GM18873 (cell line): Measurements from ENCODE around the gene CTAG2.
"Not testable (repeated sequence)": the region's sequence is repeated elsewhere in the genome, so short reads cannot be mapped to it uniquely, and the experiment has no call there.

Experiments
- ATAC-seq: cut with Tn5 transposase; IDR thresholded peaks from one replicate; pipeline ENCODE4 v1.9.1; 2021; ENCODE audit warnings: mild to moderate bottlenecking, moderate library complexity, moderate number of reproducible peaks; ENCODE audit not compliant: unreplicated experiment, low FRiP score

The CTAG2 gene

DNA sequence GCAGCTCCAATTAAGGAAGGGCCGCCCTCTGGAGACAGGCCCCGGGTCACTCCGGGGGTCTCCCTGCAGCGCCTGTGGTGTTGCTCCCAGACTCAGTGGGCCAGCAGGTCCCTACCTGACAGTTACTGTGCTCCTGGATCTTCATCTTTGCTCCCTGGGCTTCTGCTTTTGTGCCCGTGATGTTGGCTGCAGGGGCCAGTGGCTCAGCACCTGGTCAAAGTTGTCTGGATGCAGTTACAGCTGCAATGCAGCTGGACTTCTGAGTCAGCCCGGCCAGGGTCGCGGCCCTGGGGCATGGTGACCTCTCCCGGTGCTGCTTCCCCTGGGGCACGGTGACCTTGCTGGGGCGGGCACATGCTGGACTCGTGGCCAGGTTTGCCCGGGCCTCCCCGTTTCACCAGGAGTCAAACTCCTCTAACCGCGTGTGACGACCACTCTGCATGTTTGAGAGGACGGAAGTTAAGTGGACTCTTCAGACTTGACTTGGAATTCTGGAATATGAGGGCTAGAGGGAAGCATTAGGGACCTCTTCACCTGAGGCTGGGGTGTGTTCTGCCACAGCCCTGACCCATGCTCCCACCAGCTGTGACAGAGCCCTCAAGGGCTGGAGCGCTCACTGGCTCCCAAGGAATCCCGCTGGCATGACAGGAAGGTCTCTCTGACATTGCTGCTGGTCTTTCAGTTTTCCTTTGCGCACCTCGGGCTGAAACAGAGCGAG lies 3.7 kb downstream of the CTAG2 start:
- no peak for ATAC-seq

DNA sequence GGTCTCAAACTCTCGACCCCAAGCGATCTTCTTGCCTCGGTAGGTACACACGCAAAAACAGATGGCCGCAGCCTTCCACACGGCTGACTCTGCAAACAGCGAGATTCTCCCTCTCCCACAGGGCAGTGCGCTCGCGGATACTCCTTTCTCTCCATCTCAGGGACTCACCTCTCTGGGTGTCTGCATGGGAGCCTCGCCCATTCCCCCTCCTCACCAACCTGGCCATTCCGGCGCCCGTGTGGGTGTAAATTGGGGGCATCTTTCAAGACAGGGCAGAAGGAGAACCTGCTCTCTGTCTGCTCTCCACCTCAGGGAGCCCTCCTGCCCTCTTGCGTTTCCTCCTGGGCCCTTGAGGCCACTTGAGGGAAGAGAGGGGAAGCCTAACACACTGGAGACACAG lies 4.4 kb downstream of the CTAG2 start:
- ATAC-seq = no peak

- not testable (repeated sequence) for ATAC-seq
Observed at GRCh38 chrX:154645745-154646378, 7.5 kb downstream of the CTAG2 start.

DNA sequence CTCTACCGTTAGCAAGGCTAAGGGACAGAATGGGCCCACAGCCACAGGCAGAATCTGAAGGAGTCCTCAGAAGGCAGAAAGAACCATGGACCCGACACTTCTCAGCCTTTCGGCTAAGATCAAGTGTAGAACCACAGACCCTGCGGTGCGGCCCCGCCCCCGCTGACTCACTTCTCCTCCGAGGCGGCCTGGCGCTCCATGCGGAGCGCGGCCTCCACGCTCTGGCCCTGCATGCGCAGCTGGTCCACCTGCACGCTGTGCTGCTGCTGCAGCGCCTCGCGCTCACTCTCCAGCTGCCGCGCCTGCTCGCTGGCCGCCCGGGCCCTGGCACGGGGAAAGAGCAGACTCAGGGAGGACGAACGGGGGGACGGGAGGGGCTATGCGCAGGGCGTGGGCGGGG lies 9.7 kb downstream of the CTAG2 start:
- ATAC-seq = not testable (repeated sequence)

DNA sequence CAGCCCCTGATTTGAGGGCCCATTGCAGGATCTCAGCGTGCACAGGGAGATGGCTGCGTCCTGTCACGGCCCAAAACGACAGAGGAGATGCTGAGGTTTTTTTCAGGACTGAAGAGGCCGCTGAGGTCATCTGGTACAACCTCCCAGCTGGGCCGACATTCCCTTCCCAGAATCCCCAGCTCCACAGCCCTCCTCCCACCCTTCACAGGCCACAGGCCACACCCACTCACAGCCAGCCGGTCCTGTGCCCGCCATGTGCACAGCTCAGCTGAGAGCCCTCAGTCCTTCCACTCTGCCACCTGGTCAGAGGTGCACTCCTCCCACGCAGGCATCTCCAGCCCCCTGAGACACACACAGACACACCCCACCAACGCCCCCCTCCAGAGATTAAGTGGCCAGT lies 11.6 kb downstream of the CTAG2 start:
- ATAC-seq = not testable (repeated sequence)

DNA sequence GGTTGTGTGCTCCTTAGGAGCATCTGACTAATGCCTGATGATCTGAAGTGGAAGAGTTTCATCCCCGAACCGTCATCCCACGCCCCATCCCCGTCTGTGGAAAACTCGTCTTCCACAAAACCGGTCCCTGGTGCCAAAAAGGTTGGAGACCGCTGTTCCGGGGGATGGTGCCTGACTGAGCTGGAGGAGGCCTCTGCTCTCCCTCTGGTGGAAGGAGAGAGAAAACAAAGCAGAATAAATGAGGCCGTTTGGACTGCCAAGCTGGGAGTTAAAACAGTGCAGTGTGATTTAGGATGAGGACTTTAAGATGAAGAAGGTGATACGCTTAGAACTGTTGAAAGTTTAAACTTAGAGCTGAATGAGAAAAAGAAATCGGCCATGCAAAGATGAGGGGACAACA lies 19.7 kb downstream of the CTAG2 start:
- ATAC-seq = not testable (repeated sequence)

- ATAC-seq = not testable (repeated sequence)
Observed at GRCh38 chrX:154630949-154631348, 22.4 kb downstream of the CTAG2 start.

DNA sequence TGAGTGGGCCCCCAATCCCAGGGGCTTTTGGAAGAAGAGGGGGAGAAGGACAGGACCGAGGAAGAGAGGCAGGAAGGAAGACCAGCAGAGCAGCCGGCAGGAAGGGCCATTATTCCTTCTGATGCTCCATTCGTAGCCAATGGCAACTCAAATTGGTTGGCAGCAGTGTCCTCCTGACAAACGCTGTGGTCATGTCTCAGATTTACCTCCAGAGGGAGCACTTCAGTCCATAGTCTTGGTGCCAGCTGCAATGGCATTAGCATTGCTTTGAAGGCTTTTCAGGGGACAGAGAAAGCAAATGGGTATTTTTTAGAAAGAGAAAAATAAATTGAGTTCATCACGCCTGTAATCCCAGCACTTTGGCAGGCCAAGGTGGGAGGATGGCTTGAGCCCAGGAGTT lies 24.4 kb downstream of the CTAG2 start:
- ATAC-seq = not testable (repeated sequence)

- not testable (repeated sequence) for ATAC-seq
Observed at GRCh38 chrX:154620767-154621414, 32.5 kb downstream of the CTAG2 start.

GRCh38 chrX:154619182-154619581 lies 34.2 kb downstream of the CTAG2 start, which contains the start of gene CTAG1B:
Gene CTAG1B, minus strand, starts transcription at chrX:154619282. Its CDS starts 64 bp downstream, at chrX:154619218.
- not testable (repeated sequence) for ATAC-seq

GRCh38 chrX:154613586-154613985 lies 39.8 kb downstream of the CTAG2 start:
- ATAC-seq = not testable (repeated sequence)

- not testable (repeated sequence) for ATAC-seq
Observed at GRCh38 chrX:154611146-154611545, 42.2 kb downstream of the CTAG2 start.

DNA sequence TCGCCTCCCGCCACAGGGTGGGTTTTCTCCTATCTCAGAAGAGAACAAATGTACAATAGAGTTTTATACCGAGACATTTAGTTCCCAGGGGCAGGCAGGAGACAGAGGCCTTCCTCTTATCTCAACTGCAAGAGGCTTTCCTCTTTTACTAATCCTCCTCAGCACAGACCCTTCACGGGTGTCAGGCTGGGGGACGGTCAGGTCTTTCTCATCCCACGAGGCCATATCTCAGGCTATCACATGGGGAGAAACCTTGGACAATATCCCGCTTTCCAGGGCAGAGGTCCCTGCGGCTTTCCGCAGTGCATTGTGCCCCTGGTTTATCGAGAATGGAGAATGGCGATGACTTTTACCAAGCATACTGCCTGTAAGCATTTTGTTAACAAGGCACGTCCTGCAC lies 44.6 kb downstream of the CTAG2 start:
- ATAC-seq = not testable (repeated sequence)

DNA sequence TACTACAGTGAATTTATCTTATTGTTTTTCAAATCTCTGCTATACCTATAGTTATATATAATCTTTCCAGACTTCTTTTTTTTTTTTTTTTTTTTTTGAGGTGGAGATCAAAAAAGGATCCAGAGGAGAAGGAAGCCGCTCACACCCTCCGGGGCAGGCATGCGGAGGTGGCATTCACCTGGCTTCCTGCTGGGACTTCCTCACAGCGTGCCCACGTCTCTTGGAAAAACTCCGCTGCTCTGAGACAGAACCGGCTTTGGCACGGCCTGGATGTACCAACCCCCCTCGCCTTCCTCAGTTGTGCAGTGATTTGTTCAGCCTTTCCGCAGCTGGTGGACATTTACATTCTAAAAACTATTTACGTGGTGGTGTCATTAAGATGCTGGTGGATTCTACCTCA lies 45.4 kb downstream of the CTAG2 start:
- ATAC-seq = not testable (repeated sequence)

- no peak for ATAC-seq
Observed at GRCh38 chrX:154607370-154607769, 46.0 kb downstream of the CTAG2 start.

DNA sequence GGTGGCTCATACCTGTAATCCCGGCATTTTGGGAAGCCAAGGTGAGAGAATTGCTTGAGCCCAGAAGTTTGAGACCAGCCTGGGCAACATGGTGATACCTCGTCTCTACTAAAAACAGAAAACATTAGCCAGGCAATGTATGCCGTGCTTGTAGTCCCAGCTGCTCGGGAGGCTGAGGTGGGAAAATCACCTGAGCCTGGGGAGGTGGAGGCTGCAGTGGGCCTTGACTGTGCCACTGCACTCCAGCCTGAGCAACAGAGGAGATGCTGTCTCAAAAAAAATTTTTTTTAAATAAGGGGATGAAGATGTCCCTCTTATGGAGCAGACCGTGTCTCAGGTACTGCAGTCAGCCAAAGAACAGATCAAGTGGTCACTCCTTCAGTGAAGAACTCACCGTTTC lies 47.8 kb downstream of the CTAG2 start:
- ATAC-seq = no peak

- ATAC-seq = no peak
Observed at GRCh38 chrX:154603438-154604430, 49.6 kb downstream of the CTAG2 start.

GRCh38 chrX:154602766-154603437 lies 50.5 kb downstream of the CTAG2 start:
- no peak for ATAC-seq

- ATAC-seq = no peak
Observed at GRCh38 chrX:154602226-154602625, 51.2 kb downstream of the CTAG2 start.
